8988T (cell line): Measurements from ENCODE around the gene ANXA10.
"Not testable (repeated sequence)": the region's sequence is repeated elsewhere in the genome, so short reads cannot be mapped to it uniquely, and the experiment has no call there.

Source experiments
- DNase-seq: peaks from one replicate; pipeline ENCODE4 v3.0.0; 2011

ANXA10 gene

GRCh38 chr4:168163106-168163505 lies 70.8 kb downstream of the ANXA10 start:
- no peak for DNase-seq

- DNase-seq = no peak
Measured at GRCh38 chr4:168164045-168164444, 71.7 kb downstream of the ANXA10 start.

- DNase-seq = no peak
Measured at GRCh38 chr4:168164915-168165548, 72.7 kb downstream of the ANXA10 start.

GRCh38 chr4:168167714-168168284 lies 75.5 kb downstream of the ANXA10 start:
- DNase-seq = no peak

GRCh38 chr4:168174308-168174707 lies 82.0 kb downstream of the ANXA10 start:
- DNase-seq = no peak

GRCh38 chr4:168177546-168178149 lies 85.3 kb downstream of the ANXA10 start:
- no peak for DNase-seq

- DNase-seq = no peak
Measured at GRCh38 chr4:168183717-168184571, 91.6 kb downstream of the ANXA10 start.

- DNase-seq = no peak
Measured at GRCh38 chr4:168188754-168189153, 96.4 kb downstream of the ANXA10 start.

- no peak for DNase-seq
Measured at GRCh38 chr4:168197926-168198325, 105.6 kb downstream of the ANXA10 start.

- no peak for DNase-seq
Measured at GRCh38 chr4:168199260-168199957, 107.1 kb downstream of the ANXA10 start.

GRCh38 chr4:168200685-168201084 lies 108.3 kb downstream of the ANXA10 start:
- DNase-seq = no peak

GRCh38 chr4:168203233-168203911 lies 111.0 kb downstream of the ANXA10 start:
- no peak for DNase-seq

GRCh38 chr4:168208957-168209614 lies 116.7 kb downstream of the ANXA10 start:
- no peak for DNase-seq

- DNase-seq = no peak
Measured at GRCh38 chr4:168212656-168213055, 120.3 kb downstream of the ANXA10 start.

- not testable (repeated sequence) for DNase-seq
Measured at GRCh38 chr4:168213511-168213910, 121.2 kb downstream of the ANXA10 start.

GRCh38 chr4:168218645-168219044 lies 126.3 kb downstream of the ANXA10 start:
- no peak for DNase-seq

GRCh38 chr4:168220893-168221292 lies 128.6 kb downstream of the ANXA10 start:
- no peak for DNase-seq

GRCh38 chr4:168221301-168221700 lies 129.0 kb downstream of the ANXA10 start:
- DNase-seq = no peak
